Fibroblast of skin of left biceps (primary cell): ENCODE data around the gene TOGARAM1.
A peak's percentile ranks its signal among the peaks of the same experiment; 100 is the strongest.
"Not testable (repeated sequence)": the region's sequence is repeated elsewhere in the genome, so short reads cannot be mapped to it uniquely, and the experiment has no call there.

Experiments used
- DNase-seq, 2 experiments: peaks; one replicate each; pipeline ENCODE4 v3.0.0-alpha.2; 2013; ENCODE audit warnings: low read depth in 2 of 2

TOGARAM1 gene

GRCh38 chr14:45038865-45039264 is 76.9 kb downstream of the TOGARAM1 start:
- no peak for DNase-seq

GRCh38 chr14:45039390-45039789 is 77.4 kb downstream of the TOGARAM1 start:
- no peak for DNase-seq

- DNase-seq = no peak
Observed at GRCh38 chr14:45041641-45042040, 79.7 kb downstream of the TOGARAM1 start.

DNA sequence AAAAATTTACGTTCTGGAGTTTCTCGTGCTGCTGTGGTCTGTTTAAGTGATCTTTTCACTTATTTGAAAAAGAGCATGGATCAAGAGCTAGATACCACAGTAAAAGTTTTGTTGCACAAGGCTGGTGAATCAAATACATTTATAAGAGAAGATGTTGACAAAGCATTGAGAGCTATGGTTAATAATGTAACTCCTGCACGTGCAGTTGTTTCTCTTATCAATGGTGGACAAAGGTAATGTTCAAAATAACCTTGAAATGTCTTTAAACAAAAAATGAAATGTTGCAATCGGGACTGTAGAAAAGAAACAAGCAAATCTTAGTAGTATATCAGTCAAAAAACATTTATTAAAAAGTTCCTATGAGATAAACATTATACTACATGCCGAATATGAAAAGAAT is 82.6 kb downstream of the TOGARAM1 start:
- DNase-seq = no peak

GRCh38 chr14:45048385-45048784 is 86.4 kb downstream of the TOGARAM1 start:
- DNase-seq = no peak

GRCh38 chr14:45051180-45051579 is 89.2 kb downstream of the TOGARAM1 start:
- DNase-seq = no peak

DNA sequence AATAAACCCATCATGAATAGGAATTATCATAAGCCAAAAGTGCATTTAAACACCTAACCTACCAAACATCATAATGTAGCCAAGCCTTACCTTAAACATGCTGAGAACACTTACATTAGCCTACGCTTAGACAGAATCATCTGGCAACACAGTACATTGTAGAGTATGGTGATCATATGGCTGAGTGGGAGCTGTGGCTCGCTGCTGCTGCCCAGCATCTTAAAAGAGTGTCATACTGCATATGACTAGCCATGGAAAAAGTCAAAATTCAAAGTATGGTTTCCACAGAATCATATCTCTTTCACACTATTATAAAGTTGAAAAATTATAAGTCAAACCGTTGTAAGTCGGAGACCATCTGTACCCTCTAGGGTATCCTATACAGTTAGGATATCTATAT is 89.9 kb downstream of the TOGARAM1 start:
- no peak for DNase-seq

GRCh38 chr14:45057349-45057748 is 95.4 kb downstream of the TOGARAM1 start:
- DNase-seq = no peak

DNA sequence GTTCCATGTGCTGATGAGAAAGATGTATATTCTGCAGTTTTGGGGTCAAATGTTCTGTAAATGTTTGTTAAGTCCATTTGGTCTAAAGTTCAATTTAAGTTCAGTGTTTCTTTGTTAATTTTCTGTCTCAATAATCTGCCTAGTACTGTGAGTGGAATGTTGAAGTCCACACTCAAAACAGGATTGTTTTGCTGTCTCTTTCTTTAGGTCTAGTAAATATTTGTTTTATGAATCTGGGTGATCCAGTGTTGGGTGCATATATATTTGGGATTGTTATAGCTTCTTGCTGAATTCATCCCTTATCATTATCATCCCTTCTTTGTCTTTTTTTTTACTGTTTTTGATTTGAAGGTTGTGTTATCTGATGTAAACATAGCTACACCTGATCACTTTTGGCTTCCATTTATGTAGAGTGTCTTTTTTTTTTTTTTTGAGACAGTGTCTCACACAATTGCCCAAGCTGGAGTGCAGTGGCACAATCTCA is 95.9 kb downstream of the TOGARAM1 start:
- DNase-seq = no peak

DNA sequence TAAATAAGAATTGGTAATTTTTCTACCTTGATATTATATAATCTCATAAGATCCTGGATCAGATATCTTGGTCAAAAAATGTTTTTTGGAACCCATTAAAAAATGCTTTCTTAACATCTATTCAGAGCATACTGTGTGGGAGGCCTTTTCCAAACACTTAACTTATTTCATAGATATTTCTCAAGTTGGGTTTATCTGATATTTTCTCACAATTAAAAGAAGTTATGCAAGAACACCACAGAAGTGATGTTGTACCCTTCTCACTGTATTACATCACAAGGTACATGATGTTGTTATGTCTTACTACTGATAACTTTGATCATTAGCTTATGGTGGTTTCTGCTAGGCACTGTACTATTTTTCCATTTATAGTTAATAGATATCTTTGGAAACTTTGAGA is 98.6 kb downstream of the TOGARAM1 start:
- DNase-seq = no peak

GRCh38 chr14:45065540-45065939 is 103.5 kb downstream of the TOGARAM1 start:
- DNase-seq = no peak

DNA sequence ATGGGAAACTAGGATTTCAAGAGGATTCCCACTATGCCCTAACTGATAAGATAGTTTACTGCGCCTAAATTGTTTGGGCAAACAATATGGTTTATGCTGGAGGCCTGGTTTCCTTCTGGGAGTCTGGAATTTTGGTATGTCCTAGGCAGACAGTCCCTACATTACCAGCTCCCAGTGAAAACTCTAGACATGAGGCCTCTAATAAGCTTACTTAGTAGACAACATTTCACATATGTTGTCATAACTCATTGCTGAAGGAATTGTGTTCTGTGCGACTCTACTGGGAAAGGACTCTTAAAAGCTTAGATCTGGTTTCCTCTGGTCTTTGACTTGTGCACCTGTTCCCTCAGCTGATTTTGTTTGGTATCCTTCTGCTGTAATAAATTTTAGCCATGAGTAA is 104.0 kb downstream of the TOGARAM1 start:
- DNase-seq = no peak

GRCh38 chr14:45066667-45067066 is 104.7 kb downstream of the TOGARAM1 start:
- DNase-seq = no peak

DNA sequence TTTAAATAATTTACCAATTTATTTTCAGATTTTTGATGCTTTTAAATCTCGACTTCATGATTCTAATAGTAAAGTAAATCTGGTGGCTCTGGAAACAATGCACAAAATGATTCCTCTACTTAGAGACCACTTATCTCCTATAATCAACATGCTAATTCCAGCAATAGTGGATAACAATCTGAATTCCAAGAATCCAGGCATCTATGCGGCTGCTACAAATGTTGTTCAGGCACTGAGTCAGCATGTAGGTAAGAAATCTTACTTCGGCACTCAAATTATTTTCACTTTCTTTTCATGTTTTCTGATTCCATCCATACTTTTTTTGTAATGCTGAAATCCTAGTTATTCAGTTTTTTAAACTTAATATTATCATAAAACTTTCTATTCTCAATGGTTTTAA is 106.4 kb downstream of the TOGARAM1 start:
- DNase-seq = no peak

DNA sequence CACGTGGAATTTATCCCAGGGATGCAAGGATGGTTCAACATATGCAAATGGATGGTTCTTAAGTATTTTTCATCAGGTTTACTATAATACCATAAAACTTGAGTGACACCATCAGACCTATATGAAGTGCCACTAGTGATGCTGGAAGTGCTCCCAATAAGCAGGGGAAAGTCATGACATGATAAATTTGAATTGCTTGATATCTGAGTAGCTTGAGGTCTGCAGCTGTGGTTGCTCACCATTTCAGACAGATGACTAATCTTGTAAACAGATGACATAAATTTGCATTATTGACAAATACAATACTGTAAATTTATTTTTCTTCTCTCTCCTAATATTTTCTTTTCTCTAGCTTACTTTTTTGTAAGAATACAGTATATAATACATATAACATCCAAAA is 108.2 kb downstream of the TOGARAM1 start:
- DNase-seq = no peak

- no peak for DNase-seq
Observed at GRCh38 chr14:45072126-45072525, 110.1 kb downstream of the TOGARAM1 start.

DNA sequence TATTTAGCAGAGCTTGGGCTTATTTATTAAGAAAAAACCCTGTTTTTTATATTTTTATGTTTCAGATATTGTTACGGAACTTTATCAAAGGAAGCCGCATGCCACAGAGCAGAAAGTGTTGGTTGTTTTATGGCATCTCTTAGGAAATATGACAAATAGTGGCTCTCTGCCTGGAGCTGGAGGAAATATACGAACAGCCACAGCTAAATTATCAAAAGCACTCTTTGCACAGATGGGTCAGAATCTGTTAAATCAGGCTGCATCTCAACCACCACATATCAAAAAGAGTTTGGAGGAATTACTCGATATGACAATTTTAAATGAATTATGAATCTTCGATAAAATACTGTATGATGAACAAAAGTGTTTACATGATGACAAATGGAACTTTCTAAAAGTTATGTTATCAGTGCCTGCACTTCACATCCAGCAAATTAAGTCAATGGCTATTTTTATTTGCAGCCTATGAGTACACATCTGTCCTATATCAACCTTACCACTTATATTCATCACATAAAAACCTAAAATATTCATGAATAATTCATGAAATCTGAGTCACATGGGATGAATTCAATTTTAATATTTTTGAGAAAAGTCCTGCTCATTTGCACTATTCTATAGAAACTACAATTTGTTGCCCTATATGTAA is 111.4 kb downstream of the TOGARAM1 start:
- DNase-seq = no peak

- DNase-seq = no peak
Observed at GRCh38 chr14:45078323-45078722, 116.3 kb downstream of the TOGARAM1 start.

- DNase-seq = not testable (repeated sequence)
Observed at GRCh38 chr14:45080416-45080968, 118.5 kb downstream of the TOGARAM1 start.

DNA sequence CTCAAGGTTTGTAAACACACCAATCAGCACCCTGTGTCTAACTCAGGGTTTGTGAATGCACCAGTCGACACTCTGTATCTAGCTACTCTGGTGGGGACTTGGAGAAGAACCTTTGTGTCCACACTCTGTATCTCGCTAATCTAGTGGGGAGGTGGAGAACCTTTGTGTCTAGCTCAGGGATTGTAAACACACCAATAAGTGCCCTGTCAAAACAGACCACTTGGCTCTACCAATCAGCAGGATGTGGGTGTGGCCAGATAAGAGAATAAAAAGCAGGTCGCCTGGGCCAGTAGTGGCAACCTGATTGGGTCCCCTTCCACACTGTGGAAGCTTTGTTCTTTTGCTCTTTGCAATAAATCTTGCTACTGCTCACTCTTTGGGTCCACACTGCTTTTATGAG is 119.1 kb downstream of the TOGARAM1 start:
- not testable (repeated sequence) for DNase-seq

DNA sequence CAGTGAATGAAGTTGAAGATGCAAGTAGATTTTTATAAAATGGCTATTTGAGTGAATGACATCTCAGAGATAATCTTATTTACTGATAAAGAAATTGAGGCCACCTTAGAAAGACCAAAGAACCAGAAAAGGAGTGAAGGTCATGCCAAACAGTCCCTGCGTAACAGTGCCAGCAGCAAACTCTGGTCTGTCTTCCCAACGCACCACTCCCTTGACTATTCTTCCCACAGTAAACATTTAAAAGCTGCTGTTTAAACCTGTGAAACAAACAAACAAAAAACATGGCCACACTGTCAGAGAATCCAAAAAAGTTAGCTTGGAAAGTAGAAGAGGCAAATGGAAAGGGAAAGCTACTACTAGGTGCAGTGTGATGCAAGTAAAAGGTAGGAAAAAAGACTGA is 120.4 kb downstream of the TOGARAM1 start:
- DNase-seq = no peak

DNA sequence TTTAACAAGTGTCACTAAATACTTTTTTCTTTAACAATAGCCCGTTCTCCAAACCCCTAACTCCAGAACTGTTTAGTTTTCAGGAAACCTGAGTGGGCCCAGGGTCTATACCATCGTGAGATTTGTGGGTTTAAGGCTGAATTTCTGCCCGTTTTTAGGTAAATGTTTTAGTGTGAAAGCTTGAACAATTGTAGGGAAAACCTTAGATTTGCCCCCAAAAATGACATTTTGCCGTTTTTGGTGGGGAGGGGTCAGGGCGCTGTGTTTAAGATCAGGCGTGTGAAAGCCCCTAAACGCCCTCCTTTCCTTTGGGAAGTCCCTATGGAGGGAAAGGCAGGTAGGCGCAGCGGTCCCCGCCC is 121.6 kb downstream of the TOGARAM1 start:
- DNase-seq = no peak

DNA sequence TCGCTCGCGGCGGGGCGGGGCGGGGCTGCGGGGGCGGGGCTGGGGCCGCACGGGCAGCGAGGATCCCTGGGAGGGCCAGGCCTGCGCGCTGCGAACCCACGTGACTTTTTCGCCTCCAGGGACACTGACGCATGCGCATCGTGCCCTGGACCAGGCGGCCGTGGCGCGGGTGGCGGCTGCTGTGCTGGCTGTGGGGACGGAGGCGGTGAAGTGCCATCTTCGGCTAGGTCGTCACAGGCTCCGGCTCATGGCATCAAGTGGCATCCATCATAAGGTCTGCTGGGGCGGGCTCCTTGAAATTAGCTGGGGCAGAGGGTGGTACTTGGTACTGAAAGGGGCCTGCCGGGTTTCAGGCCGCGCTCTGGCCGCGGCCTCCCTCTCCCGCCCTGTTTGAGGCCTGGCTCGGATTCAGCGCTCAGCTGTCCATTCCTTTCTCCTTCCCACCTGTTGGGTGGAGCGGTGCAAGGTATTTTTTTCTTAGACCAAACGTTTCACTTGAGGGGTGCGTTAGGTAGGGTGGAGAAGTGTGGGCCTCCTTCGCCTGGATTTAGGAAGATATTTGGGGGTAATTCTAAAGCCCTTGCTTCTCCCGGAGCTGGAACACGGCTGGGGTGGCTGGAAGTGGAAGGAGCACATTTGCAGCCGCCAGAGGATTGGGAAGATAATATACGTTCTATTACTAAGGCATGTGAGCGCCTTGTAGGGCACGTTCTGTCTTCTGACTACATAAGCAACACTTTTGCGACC is 122.2 kb downstream of the TOGARAM1 start, which contains the start of gene PRPF39:
Gene PRPF39 (plus strand): TSS at position 141 of the 747 bp plus-strand sequence. CDS start 11,124 bp downstream, outside the sequence.
- peak; percentile 68 to 73 for DNase-seq
